Effector memory CD4-positive, alpha-beta T cell (primary cell): ENCODE data around the gene PHACTR3.

ENCODE experiments used
- DNase-seq, 3 donors: peaks; one replicate each; pipeline ENCODE4 v3.0.0-alpha.2; 2020
- H3K27ac ChIP-seq: 2 replicates; pipeline ENCODE4 v1.7.0; 2013; ENCODE audit warnings: mild to moderate bottlenecking, low read length, moderate library complexity; ENCODE audit not compliant: insufficient read depth, poor library complexity, severe bottlenecking
- H3K27me3 ChIP-seq: replicated peaks from 2 replicates; pipeline ENCODE4 v1.7.0; 2013; ENCODE audit warnings: mild to moderate bottlenecking, low read length; ENCODE audit not compliant: insufficient read depth, control insufficient read depth, poor library complexity, severe bottlenecking
- H3K36me3 ChIP-seq: 2 replicates; pipeline ENCODE4 v1.7.0; 2013; ENCODE audit warnings: mild to moderate bottlenecking, low read length, moderate library complexity; ENCODE audit not compliant: control insufficient read depth, insufficient read depth
- H3K4me1 ChIP-seq: 2 replicates; pipeline ENCODE4 v1.7.0; 2013; ENCODE audit warnings: low read length, mild to moderate bottlenecking; ENCODE audit not compliant: control insufficient read depth, insufficient read depth, poor library complexity, severe bottlenecking
- H3K4me3 ChIP-seq: 2 replicates; pipeline ENCODE4 v1.7.0; 2013; ENCODE audit warnings: low read length, low read depth, mild to moderate bottlenecking; ENCODE audit not compliant: insufficient read depth, poor library complexity, severe bottlenecking
- H3K9me3 ChIP-seq: 2 replicates; pipeline ENCODE4 v1.7.0; 2013; ENCODE audit warnings: mild to moderate bottlenecking, low read length, moderate library complexity; ENCODE audit not compliant: control insufficient read depth

PHACTR3 gene

GRCh38 chr20:59565768-59566461, 38.4 kb upstream of the PHACTR3 start:
- no peaks in the 10 kb centered on the region for H3K36me3 ChIP-seq
- H3K4me1 ChIP-seq = no peaks in the 10 kb centered on the region
- H3K4me3 ChIP-seq = no peak overlapping the region
- H3K27me3 ChIP-seq = no peaks in the 10 kb centered on the region
- H3K9me3 ChIP-seq = no peaks in the 10 kb centered on the region
- DNase-seq = no peak
- no peak overlapping the region for H3K27ac ChIP-seq

GRCh38 chr20:59566631-59567524, 37.5 kb upstream of the PHACTR3 start:
- no peaks in the 10 kb centered on the region for H3K36me3 ChIP-seq
- DNase-seq = no peak

DNA sequence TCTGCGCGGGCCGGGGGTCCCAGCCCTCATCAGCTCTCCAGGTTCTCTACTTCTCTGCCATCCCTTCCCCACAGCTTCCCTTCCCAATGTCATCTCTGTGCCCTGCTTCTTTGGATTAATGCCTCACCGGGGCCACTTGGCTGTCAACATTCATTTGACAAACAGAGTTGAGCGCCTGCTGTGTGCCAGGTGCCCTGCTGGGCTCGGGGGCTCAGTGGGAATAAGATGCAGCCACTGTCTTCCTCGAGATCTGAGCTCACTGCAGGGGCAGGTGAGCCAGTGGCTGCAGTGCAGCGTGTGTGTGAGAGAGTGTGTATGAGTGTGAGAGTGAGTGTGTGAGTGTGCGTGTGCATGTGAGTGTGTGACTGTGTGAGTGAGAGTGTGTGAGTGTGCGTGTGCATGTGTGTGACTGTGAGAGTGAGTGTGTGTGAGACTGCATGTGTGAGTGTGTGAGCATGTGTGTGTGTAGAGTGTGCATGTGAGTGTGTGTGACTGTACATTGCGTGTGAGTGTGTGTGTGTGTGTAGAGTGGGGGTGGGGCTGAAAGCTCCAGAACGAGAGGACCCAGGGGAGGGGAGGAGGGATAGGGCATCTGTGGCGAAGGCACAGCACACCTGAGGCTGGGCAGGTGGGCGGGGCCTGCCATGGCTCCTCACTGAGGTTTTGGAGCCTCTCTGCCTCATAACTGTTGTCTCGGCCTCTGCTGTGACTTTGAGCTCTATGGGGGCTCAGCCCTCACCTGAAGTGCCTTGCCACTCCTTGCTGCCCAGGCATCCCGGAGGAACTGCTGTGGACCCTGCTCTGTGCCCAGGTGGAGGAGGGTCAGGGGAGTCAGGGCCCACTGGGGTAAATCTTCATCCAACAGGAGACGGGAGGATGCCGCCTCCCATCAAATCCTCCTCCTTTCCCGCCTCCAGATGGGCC, 36.5 kb upstream of the PHACTR3 start:
- Histone ChIP-seq H3K4me3 (no peak overlapping the region), H3K27ac (no peak overlapping the region), H3K9me3 (no peaks in the 10 kb centered on the region), H3K36me3 (no peaks in the 10 kb centered on the region), H3K4me1 (peaks cover 4% of the 10 kb centered on the region), H3K27me3 (peaks cover 5% of the 10 kb centered on the region)
- no peak for DNase-seq

More at GRCh38 chr20:59566631-59567524, 37.5 kb upstream of the PHACTR3 start:
- Histone ChIP-seq H3K27me3 (peaks cover under 1% of the 10 kb centered on the region), H3K4me3 (no peak overlapping the region), H3K4me1 (peaks cover 3% of the 10 kb centered on the region), H3K27ac (no peak overlapping the region), H3K9me3 (no peaks in the 10 kb centered on the region)

GRCh38 chr20:59568509-59569024, 35.8 kb upstream of the PHACTR3 start:
- Histone ChIP-seq H3K36me3 (no peaks in the 10 kb centered on the region), H3K9me3 (no peaks in the 10 kb centered on the region), H3K27me3 (peaks cover 5% of the 10 kb centered on the region), H3K4me3 (no peak overlapping the region), H3K27ac (no peak overlapping the region), H3K4me1 (peaks cover 4% of the 10 kb centered on the region)
- no peak for DNase-seq

DNA sequence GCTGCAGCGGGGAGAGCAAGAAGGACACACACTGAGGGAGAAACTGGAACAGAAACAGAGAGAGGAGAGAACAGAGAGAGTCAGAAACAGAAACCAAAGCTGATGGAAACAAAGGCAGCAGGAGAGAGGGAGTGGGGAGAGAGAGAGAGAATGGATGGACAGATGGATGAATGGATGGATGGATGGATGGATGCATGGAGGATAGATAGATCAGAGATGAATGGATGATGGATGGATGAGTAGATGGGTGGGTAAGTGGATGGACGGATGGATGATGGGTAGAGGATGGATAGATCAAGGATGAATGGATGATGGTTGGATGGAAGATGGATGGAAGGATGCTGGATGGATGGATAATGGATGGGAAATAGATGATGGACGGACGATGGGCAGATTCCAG, 35.0 kb upstream of the PHACTR3 start:
- Histone ChIP-seq H3K36me3 (no peaks in the 10 kb centered on the region), H3K4me1 (peaks cover 4% of the 10 kb centered on the region), H3K27me3 (peaks cover 5% of the 10 kb centered on the region), H3K9me3 (no peaks in the 10 kb centered on the region), H3K4me3 (no peak overlapping the region), H3K27ac (no peak overlapping the region)
- DNase-seq = no peak

DNA sequence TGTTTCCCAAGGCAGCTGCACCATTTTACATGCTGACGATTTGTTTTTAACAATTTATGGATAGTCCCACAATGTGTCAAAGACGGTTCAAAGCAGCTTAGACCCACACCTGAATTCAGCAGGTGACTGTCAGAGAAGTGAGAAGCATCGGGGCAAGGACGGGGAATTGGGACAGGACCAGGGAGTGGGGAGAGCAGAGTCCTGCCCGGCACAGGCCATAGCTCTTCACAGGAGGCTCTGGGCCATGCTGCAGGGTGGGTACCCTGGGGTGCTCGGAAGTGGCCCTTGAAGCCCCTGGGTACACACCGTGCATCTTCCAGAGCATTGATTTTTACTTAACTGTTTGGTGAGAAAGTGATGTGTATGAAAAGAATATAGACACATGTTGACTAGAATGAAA, 33.2 kb upstream of the PHACTR3 start:
- Histone ChIP-seq H3K9me3 (no peaks in the 10 kb centered on the region), H3K4me1 (peaks cover 4% of the 10 kb centered on the region), H3K27ac (no peak overlapping the region), H3K36me3 (no peaks in the 10 kb centered on the region), H3K27me3 (peaks cover 5% of the 10 kb centered on the region), H3K4me3 (no peak overlapping the region)
- no peak for DNase-seq

DNA sequence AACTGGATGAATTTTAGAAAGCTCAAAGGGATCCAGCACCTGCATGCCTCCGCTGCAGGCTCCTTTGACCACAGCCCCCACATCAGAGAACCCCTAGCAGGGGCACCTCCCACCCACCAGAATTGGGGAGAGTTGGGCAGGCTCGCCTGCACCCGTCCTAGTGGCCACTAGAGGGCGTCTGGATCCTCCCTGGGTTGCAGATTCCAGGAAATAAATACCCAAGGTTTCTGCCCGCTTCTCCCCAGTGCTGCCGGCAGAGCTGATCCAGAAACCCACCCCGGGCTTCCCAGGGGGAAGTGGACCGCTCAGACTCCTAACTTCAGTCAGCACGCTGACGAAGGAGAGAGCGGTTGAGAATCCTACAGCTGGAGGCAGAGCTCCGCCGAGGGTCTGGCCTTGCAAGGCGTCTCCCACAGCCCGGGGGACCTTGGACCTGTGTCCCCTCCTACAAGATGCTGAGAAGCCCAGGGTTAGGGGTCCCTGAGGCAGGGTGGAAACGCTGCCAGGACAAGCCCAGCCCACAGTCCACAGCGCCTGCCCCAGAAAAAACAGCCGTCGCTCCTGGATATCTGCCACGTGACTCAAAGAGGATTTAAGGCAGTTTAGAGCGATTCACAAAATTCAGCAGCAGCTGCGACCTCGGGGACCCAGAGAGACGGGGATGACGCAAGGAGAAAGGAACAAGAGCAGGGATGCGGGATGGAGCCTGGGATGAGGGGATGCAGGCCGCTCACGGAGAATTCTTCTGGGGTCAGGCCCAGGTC, 32.6 kb upstream of the PHACTR3 start:
- Histone ChIP-seq H3K36me3 (no peaks in the 10 kb centered on the region), H3K27me3 (peaks cover 5% of the 10 kb centered on the region), H3K4me1 (peaks cover 4% of the 10 kb centered on the region), H3K4me3 (peak overlapping the region; percentile 31), H3K9me3 (no peaks in the 10 kb centered on the region), H3K27ac (no peak overlapping the region)
- peak in 2 of 3 donors; percentile 9 to 28 for DNase-seq

GRCh38 chr20:59572515-59572914, 31.8 kb upstream of the PHACTR3 start:
- peaks cover 4% of the 10 kb centered on the region for H3K4me1 ChIP-seq
- no peak for DNase-seq
- H3K4me3 ChIP-seq = no peak overlapping the region
- H3K9me3 ChIP-seq = no peaks in the 10 kb centered on the region
- no peak overlapping the region for H3K27ac ChIP-seq
- H3K36me3 ChIP-seq = no peaks in the 10 kb centered on the region
- H3K27me3 ChIP-seq = peaks cover 5% of the 10 kb centered on the region

- no peak overlapping the region for H3K27ac ChIP-seq
- no peaks in the 10 kb centered on the region for H3K36me3 ChIP-seq
- H3K4me3 ChIP-seq = no peak overlapping the region
- H3K9me3 ChIP-seq = no peaks in the 10 kb centered on the region
- peaks cover 4% of the 10 kb centered on the region for H3K4me1 ChIP-seq
- peaks cover 5% of the 10 kb centered on the region for H3K27me3 ChIP-seq
- DNase-seq = no peak
These were observed 30.5 kb upstream of the PHACTR3 start for GRCh38 chr20:59573837-59574236.
